Measurements from ENCODE around the gene COL5A1.

Gene COL5A1

GRCh38 chr9:134792627-134793026 lies 151.0 kb downstream of the COL5A1 start:
- DNase-seq (ENCODE audit: low read depth) = no peak

GRCh38 chr9:134793288-134794188 lies 151.9 kb downstream of the COL5A1 start:
- no peak for DNase-seq (ENCODE audit: low read depth)

GRCh38 chr9:134794663-134795370 lies 153.2 kb downstream of the COL5A1 start:
- no peak for DNase-seq (ENCODE audit: low read depth)

- DNase-seq (ENCODE audit: low read depth) = no peak
Measured at GRCh38 chr9:134795446-134795845, 153.8 kb downstream of the COL5A1 start.

GRCh38 chr9:134796882-134797281 lies 155.3 kb downstream of the COL5A1 start:
- DNase-seq (ENCODE audit: low read depth) = no peak

GRCh38 chr9:134800791-134801339 lies 159.3 kb downstream of the COL5A1 start:
- no peak for DNase-seq (ENCODE audit: low read depth)

GRCh38 chr9:134802216-134802795 lies 160.7 kb downstream of the COL5A1 start:
- DNase-seq (ENCODE audit: low read depth) = no peak

DNA sequence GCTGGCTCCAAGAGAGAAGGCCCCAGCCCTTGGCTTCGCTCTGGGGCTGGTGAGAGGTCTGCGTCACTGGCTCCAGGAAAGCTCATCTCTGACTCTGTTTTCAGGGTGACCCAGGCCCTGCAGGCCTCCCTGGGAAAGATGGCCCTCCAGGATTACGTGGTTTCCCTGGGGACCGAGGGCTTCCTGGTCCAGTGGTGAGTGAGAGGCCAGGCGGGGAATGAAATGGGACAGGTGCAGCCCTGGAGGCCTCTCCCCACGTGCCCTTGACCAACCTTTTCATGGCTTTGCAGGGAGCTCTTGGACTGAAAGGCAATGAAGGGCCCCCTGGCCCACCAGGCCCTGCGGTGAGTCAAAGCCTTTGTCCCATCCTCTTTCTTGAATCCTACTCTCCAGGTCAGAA lies 163.3 kb downstream of the COL5A1 start:
- DNase-seq (ENCODE audit: low read depth) = no peak

DNA sequence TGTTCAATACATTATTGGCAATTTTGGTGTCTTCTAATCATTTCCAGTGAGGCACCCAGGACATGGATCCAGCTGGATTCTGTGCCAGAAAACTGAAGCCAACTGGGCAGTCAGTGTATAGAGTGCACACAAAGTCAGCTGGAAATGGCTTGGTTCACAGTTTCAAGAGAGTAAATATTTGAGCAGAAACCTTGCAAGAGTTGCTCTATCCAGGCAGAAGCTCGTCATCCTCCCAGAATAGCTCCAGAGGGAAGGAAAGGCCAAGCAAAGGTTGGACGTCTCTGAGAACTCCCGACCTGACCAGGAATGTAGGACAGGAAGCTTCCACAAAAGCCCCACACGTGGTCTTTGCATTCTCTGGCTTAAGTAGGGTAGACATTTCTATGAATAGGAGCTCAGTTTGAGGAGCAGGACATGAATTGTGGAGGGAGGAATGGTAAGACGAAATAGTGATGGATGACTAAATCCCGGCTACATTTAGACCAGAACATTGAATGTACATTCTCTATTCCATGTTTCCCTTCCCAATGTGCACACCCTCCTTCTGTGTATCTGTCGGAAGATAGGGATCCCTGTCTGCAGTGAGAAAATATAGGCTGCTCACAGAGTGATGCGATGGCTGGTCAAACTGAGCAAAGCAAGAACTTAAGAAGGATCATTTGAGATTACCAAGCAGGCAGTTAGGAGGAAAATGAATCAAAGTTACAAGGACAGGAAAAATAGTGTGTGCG lies 166.3 kb downstream of the COL5A1 start:
- no peak for DNase-seq (ENCODE audit: low read depth)

GRCh38 chr9:134808447-134808792 lies 166.8 kb downstream of the COL5A1 start:
- DNase-seq (ENCODE audit: low read depth) = no peak

GRCh38 chr9:134809292-134809691 lies 167.7 kb downstream of the COL5A1 start:
- DNase-seq (ENCODE audit: low read depth) = no peak

DNA sequence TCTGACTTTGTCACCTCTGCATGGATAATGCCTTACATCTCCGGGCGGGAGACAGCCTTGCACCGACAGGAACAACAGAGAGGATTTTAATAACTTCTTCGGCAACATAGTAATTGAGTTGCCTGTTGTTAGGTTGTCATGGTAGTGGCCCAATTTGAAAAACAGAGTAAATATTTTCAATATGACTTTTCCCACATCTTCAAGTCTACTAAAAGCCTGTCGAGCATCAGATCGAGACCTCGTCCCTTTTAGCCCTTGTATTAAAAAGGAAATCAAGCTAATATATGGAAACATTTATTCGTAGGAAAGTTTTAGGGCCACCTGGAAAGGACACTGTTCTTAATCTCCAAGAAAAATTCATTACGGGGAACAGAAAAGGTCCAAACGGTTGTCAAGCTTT lies 168.2 kb downstream of the COL5A1 start:
- DNase-seq (ENCODE audit: low read depth) = no peak

GRCh38 chr9:134811079-134811672 lies 169.6 kb downstream of the COL5A1 start:
- DNase-seq (ENCODE audit: low read depth) = no peak

DNA sequence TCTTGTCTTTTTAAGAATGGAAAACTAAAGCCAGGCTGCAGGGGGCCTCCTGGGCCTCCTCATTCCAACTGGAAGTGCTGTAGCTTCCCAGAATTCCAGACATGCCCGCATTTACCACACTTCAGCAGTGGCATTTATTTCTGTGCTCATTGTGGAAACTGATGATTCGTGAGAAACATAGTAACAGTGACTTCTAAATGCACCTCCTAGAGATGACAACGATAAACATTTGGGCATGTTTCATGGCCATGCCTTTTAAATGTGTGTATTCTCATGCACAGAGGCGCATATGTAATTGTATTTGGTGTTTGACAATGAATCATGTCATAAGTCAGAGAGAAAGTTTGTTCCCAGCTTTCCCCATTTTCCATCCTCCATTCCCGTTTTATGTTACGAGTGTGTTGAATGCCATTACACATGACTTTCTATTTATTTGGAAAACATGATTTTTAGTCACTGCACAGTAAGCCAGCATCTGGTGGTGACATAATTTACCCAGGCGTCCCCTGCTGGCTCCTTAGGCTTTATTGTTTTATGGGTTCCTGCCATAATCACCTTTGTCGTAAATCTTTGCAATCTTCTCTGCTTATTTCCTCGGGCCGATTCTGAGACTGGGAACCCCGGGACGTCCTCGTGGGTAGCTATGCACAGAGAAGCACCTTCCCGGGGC lies 170.2 kb downstream of the COL5A1 start:
- DNase-seq (ENCODE audit: low read depth) = no peak

- DNase-seq (ENCODE audit: low read depth) = no peak
Measured at GRCh38 chr9:134812343-134812673, 170.7 kb downstream of the COL5A1 start.

DNA sequence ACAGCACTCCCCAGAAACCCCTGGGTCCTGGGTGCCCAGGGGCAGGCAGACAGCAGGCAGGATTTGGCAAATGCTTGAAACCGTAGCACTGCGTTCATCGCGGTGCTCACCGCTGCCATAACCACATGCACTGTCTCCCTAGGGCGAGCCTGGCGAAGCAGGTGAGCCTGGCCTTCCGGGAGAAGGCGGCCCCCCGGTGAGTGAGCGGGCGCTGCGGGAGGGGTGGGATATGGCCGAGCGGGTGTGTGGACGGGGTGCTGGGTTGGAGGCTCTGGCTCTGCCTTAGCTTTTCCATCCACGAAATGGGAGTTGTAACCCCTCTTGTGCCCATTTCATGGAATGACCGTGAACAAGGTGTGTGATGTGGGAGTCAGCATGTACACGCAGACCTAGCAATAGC lies 172.2 kb downstream of the COL5A1 start:
- DNase-seq (ENCODE audit: low read depth) = no peak

GRCh38 chr9:134814598-134815215 lies 173.1 kb downstream of the COL5A1 start:
- DNase-seq (ENCODE audit: low read depth) = no peak

DNA sequence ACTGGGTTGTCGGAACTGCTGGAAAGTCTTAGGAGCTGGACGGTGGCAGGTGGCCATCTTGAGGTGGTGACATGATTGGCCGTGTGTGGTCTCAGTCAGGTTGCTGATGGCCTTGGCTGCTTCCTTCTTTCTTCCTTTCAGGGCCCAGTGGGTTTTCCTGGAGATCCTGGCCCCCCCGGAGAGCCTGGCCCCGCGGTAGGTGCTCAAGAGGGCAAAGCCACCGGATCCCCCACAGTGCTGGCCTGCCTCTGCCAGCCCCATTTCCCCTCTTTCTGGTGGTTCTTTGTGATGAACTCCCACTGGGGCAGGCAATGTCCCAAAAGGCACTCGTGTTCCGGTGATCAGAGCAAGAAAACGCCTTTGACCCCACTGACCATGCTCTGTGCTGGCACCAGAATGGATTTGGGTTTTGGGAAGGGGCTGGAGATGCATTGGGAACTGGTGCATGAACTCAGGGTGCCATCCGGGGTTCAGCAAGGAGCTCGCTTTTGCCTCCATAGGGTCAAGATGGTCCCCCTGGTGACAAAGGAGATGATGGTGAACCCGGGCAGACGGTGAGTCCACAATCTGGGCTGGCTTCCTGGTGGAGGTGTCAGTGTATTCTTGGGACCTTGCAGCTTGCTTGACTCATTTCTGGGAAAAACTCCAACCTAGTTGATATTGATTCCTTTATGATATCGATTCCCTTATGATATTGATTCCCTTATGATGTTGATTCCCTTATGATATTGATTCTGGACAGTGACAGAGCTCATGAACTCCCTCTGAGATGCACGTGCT lies 174.0 kb downstream of the COL5A1 start:
- no peak for DNase-seq (ENCODE audit: low read depth)

GRCh38 chr9:134816264-134816663 lies 174.7 kb downstream of the COL5A1 start:
- no peak for DNase-seq (ENCODE audit: low read depth)

DNA sequence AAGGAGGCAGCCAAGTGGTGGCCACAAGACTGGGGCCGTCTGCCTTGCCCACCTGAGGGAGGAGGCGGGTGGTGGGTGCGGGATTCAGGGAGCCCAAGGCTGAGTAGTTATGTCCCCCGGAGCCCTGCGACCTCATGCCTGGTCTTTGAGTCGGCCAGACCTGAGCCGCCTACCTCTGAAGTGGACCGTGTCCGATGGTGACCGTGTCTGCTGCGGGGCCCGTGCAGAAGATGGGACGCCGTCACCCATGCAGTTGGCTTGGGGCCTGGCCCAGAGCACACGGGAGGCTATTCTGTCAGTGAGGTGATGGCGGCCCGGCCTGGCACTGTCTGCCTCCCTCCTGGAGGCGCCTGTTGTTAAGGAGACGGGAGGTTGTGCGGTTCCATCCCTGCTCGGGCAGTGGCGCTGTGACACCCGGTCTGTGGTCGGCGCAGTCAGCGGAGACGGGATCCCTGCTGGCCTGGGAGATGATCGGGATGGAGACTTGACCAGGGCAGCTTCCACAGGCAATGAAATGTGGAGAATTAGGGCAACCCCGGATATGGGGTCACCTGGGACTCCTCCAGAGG lies 176.5 kb downstream of the COL5A1 start:
- no peak for DNase-seq (ENCODE audit: low read depth)
